OCI-LY1 (cell line): ENCODE measurements around the gene LRR1.

Experiments
- EZH2 ChIP-seq: fragments of 200-600 bp; sonication (generic), shearing (Covaris generic); IDR thresholded peaks from 2 replicates; pipeline ENCODE4 v1.8.0; 2017; ENCODE audit warnings: borderline replicate concordance, mixed run types, mild to moderate bottlenecking, antibody characterized with exemption, low read length, moderate library complexity, mixed read lengths
- TF ChIP-seq, protein P1 (sequence below): fragments of 200-600 bp; sonication (generic), shearing (Covaris generic); IDR thresholded peaks from 2 replicates; pipeline ENCODE4 v1.5.1; 2017; ENCODE audit warnings: mild to moderate bottlenecking, antibody characterized with exemption, low read length, moderate library complexity, mixed read lengths

- TF ChIP-seq, protein P1, sequence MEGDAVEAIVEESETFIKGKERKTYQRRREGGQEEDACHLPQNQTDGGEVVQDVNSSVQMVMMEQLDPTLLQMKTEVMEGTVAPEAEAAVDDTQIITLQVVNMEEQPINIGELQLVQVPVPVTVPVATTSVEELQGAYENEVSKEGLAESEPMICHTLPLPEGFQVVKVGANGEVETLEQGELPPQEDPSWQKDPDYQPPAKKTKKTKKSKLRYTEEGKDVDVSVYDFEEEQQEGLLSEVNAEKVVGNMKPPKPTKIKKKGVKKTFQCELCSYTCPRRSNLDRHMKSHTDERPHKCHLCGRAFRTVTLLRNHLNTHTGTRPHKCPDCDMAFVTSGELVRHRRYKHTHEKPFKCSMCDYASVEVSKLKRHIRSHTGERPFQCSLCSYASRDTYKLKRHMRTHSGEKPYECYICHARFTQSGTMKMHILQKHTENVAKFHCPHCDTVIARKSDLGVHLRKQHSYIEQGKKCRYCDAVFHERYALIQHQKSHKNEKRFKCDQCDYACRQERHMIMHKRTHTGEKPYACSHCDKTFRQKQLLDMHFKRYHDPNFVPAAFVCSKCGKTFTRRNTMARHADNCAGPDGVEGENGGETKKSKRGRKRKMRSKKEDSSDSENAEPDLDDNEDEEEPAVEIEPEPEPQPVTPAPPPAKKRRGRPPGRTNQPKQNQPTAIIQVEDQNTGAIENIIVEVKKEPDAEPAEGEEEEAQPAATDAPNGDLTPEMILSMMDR, result peak; percentile 46; the same call in 1 of the 2 replicates
- TF ChIP-seq EZH2, result no peak
Observed at GRCh38 chr14:49620182-49621113, 21.7 kb downstream of the LRR1 start, which contains the start of the genes MGAT2 and RPL36AL.
